Activated CD4-positive, alpha-beta T cell treated with anti-CD3 and anti-CD28 coated beads, Interleukin-2, amount 50 U/mL, for 1 hour (primary cell): ENCODE results near the gene SLC19A3.
"Not testable (repeated sequence)": the region's sequence is repeated elsewhere in the genome, so short reads cannot be mapped to it uniquely, and the experiment has no call there.

Source experiments
- DNase-seq: peaks from one replicate; pipeline ENCODE4 v3.0.0-alpha.2; 2020

SLC19A3 gene

GRCh38 chr2:227701556-227701955, 16.3 kb downstream of the SLC19A3 start:
- no peak for DNase-seq

- DNase-seq, result no peak
These were observed 20.7 kb downstream of the SLC19A3 start for GRCh38 chr2:227696990-227697679.

DNA sequence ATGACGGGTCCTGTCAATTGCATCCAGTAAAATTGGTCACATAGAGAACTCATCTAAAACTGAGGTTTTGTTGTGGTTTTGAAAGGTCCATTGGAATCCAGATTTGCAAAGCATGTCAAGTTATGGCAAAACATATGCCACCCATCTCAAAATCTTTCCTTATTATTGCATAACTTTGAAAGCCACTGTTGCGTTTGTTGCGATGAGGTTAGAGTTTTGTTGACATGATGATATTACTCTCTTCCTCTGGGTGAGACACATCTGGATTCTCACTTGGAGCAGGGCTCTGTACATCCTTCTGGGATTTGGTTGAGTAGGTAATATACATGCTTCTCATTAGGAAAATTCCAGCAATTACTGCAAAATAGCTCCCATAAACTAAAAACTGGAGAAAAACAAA, 30.6 kb downstream of the SLC19A3 start:
- DNase-seq, result no peak

- DNase-seq, result no peak
These were observed 33.6 kb downstream of the SLC19A3 start for GRCh38 chr2:227684258-227684657.

DNA sequence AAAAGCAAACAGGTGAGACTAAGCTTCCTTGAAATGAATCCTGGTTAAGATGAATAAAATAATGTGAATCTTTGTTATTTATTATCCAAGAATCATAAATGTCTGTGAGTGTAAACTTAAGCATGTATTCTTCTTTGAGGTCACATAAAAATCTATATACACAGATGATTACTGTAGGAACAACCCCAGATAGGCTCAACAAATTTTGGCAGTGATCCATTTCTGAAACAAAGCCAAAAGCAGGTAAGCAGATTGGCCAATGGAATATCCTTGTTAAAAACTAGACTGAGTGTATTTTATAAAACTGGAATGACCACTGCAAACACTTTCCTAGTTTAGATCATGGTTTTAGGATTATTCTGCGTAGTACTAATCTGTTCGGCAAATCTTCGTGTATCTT, 39.9 kb downstream of the SLC19A3 start:
- DNase-seq, result no peak

- no peak for DNase-seq
These were observed 43.3 kb downstream of the SLC19A3 start for GRCh38 chr2:227674485-227674884.

GRCh38 chr2:227673620-227674019, 44.2 kb downstream of the SLC19A3 start:
- not testable (repeated sequence) for DNase-seq

DNA sequence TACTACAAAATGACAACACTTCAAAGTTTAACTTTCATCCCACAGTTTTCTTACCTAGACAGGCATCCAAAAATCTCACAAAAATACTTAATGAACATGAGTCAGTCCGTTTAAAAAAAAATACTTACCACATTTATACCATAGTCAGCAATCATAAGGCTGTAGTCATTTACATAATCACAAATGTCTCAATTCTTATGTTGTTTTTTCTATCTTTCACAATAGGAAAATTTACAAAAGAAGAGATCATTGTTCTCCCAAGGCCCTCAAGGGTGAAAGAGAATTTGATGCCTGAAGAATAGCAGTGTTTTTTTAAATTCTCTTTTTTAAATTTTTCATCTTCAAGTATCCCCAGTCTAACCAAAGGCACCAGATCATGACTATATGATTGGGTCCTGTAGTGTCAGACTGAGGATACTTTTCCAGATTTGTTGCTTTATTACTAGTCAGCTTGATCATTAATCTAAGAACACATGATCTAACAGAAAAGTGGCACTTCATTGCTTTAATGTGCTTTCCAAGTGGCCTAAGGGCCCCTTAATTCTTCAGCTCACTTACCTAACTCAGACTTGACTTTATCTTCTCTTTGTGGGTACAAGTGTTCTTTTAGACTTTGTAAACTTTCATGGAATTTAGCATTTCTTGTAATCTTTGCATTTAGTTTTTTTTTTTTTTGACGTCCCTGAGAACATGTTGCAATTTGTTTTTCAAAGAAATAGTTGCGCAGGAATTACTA, 46.5 kb downstream of the SLC19A3 start:
- no peak for DNase-seq

- not testable (repeated sequence) for DNase-seq
These were observed 51.1 kb downstream of the SLC19A3 start, which contains the start of gene SCYGR5 for GRCh38 chr2:227666631-227667170. TSS of gene SCYGR5 (plus strand) at chr2:227666804. CDS start at chr2:227666804, 0 bp downstream.

DNA sequence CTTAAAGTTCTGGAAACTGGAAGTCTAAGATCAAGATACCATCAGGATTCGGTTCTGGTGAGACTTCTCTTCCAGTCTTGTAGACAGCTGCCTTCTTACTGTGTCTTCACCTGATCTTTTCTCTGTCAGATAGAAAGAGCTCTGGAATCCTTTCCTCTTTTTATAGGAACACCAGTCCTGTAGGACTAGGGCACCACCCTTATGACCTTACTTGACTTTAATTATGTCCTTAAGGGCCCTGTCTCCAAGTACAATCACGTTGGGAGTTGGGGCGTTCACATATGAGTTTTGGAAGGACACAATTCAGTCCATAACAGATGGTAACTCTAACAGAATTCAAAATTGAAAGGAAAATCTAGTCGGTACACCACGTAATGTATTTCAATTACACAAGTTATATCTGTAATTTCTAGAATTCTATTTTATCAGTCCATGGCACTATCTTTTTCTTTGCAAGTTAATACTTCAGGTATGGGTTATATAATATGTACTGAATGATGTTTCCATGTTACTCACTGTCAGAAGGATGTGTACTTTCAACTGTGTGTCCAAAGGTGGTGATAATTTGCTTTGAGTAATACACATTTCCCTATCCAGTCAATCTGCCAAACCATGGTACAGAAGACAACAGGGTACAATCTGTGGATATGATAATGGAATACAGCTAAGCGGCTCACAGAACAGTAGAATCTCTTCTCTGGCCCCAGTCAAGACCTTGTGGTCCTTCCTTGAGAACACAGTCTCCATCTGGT, 52.5 kb downstream of the SLC19A3 start:
- no peak for DNase-seq

DNA sequence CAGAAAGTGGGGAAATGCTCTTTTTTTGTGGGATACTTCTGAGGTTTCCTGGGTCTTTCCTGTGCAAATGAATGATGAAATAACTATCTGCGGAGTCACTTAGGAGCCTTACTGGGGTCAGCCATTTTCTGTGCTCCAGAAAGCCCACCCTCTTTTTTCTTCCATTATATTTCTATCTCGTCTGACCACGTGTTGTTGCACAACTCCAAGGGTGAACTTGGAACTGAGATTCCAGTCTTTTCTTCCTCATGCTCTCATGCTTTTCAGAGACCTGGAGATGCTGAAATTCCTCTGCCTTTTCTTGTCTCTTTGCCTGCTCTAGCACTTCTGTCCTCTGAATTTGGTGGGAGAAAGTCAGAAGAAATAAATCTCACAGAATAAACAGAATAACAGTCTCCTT, 56.0 kb downstream of the SLC19A3 start:
- DNase-seq, result no peak

DNA sequence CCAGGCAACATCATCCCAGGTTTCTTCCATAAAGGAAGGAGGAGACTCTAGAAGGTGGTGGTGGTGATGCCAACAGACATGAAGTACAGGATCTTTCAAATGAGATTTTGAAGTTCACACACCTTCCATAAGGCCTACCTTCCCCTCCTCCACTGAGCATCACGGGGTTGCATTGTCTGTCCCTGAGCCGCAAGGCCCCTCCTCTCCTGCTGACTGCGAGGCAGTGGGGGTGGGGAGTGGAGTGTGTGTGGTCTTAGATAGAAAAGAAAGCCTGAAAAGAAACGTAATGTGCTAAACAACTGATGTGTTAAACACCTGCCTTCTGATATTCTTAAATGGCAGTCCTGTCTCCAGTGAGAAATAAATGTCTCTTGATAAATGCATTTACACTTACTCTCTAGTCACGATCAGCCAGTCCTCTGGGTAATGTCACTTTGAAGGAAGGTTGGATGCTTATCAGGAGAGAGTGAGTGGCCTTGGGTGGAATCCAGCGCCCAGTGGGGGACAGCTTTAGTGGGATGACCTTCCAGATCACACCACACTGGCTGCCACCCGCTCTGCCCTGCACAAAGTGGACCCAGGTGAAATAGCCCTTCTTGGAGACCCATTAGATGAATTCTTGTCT, 56.7 kb downstream of the SLC19A3 start:
- no peak for DNase-seq

- no peak for DNase-seq
These were observed 60.5 kb downstream of the SLC19A3 start for GRCh38 chr2:227657199-227657845.

GRCh38 chr2:227655454-227655853, 62.4 kb downstream of the SLC19A3 start:
- no peak for DNase-seq

- no peak for DNase-seq
These were observed 63.4 kb downstream of the SLC19A3 start for GRCh38 chr2:227654426-227654825.

GRCh38 chr2:227653419-227653818, 64.4 kb downstream of the SLC19A3 start:
- no peak for DNase-seq

- DNase-seq, result no peak
These were observed 73.8 kb downstream of the SLC19A3 start for GRCh38 chr2:227643990-227644551.

DNA sequence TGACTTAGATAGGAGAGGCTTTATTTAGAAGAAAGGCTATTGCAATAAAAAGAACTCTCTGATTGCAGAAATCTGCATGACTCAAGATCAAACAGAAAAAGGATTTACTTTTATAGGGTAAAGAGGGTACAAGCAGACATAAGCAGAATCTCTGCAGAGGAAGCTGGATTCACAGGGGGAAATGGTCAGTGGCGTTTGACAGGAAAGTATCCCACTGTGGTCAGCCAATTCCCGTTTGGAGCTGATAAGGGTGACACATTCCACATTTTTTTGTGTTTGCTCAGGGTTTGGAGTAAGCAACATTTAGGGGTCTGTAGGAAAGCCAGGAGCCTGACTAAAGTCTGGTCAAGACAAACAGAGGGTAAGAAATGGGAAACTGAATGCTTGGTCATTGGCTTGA, 75.2 kb downstream of the SLC19A3 start:
- no peak for DNase-seq

- no peak for DNase-seq
These were observed 83.6 kb downstream of the SLC19A3 start for GRCh38 chr2:227634201-227634600.
